ENCODE data around the gene ARHGAP27.
A peak's percentile ranks its signal among the peaks of the same experiment; 100 is the strongest.

Gene ARHGAP27

GRCh38 chr17:45440161-45440778, 7.6 kb upstream of the ARHGAP27 start:
- Histone ChIP-seq H3K27ac (ENCODE audit: low read length, poor library complexity, severe bottlenecking) (no peak overlapping the region), H3K36me3 (ENCODE audit: control insufficient read depth in 1 of 2, insufficient read depth in 2 of 2, low read depth in 1 of 2, low read length in 2 of 2) (peaks cover 44 to 60% of the 10 kb centered on the region in 2 experiments), H3K4me1 (ENCODE audit: control insufficient read depth, insufficient read depth, low read depth, low read length) (peaks cover 37% of the 10 kb centered on the region), H2AK5ac (ENCODE audit: low read length, severe bottlenecking) (peak overlapping the region; percentile 59), H2BK15ac (ENCODE audit: low read depth, poor library complexity, severe bottlenecking) (no peak overlapping the region), H3K4me2 (ENCODE audit: low read length, poor library complexity, severe bottlenecking) (peak overlapping the region; percentile 16), H3K18ac (ENCODE audit: low read depth in 1 of 2, low read length in 2 of 2) (no peak overlapping the region), H4K91ac (ENCODE audit: low read length) (no peak overlapping the region), H3K79me1 (replicated peaks; ENCODE audit: low read length, poor library complexity, severe bottlenecking) (peaks cover under 1% of the 10 kb centered on the region), H3K23ac (ENCODE audit: low read length in 2 of 2) (no peak overlapping the region), H3K9me3 (ENCODE audit: control insufficient read depth, low read length) (no peaks in the 10 kb centered on the region), H3K14ac (ENCODE audit: low read length in 2 of 2) (no peak overlapping the region), H2BK120ac (ENCODE audit: low read depth, low read length) (no peak overlapping the region), H3K4ac (ENCODE audit: low read depth in 1 of 2, low read length in 2 of 2) (no peak overlapping the region), H2BK5ac (ENCODE audit: low read depth, low read length, poor library complexity, severe bottlenecking) (no peak overlapping the region), H2BK12ac (ENCODE audit: low read length in 2 of 2) (no peak overlapping the region), H3K4me3 (ENCODE audit: insufficient read depth in 1 of 2, low read depth in 1 of 2, low read length in 2 of 2) (no peak overlapping the region), H4K8ac (ENCODE audit: low read length) (no peak overlapping the region), H2AFZ (ENCODE audit: low read depth, low read length) (no peak overlapping the region), H3K27me3 (ENCODE audit: control insufficient read depth in 1 of 2, insufficient read depth in 1 of 2, low read length in 2 of 2) (no peaks in the 10 kb centered on the region), H3K9ac (ENCODE audit: low read length) (no peak overlapping the region)
- peak; percentile 58 for DNase-seq
- WGBS, result 35% methylated on average over 10 of the region's 10 CpGs

- Histone ChIP-seq H2BK120ac (ENCODE audit: low read depth, low read length) (no peak overlapping the region), H3K23ac (ENCODE audit: low read length in 2 of 2) (no peak overlapping the region), H2AK5ac (ENCODE audit: low read length, severe bottlenecking) (no peak overlapping the region), H3K4ac (ENCODE audit: low read depth in 1 of 2, low read length in 2 of 2) (no peak overlapping the region), H3K27ac (ENCODE audit: low read length, poor library complexity, severe bottlenecking) (no peak overlapping the region), H3K4me2 (ENCODE audit: low read length, poor library complexity, severe bottlenecking) (no peak overlapping the region), H4K91ac (ENCODE audit: low read length) (no peak overlapping the region), H2BK5ac (ENCODE audit: low read depth, low read length, poor library complexity, severe bottlenecking) (no peak overlapping the region), H2BK12ac (ENCODE audit: low read length in 2 of 2) (no peak overlapping the region), H3K14ac (ENCODE audit: low read length in 2 of 2) (no peak overlapping the region), H3K36me3 (ENCODE audit: control insufficient read depth in 1 of 2, insufficient read depth in 2 of 2, low read depth in 1 of 2, low read length in 2 of 2) (peaks cover 39 to 62% of the 10 kb centered on the region in 2 experiments), H2AFZ (ENCODE audit: low read depth, low read length) (no peak overlapping the region), H3K9me3 (ENCODE audit: control insufficient read depth, low read length) (no peaks in the 10 kb centered on the region), H3K27me3 (ENCODE audit: control insufficient read depth in 1 of 2, insufficient read depth in 1 of 2, low read length in 2 of 2) (no peaks in the 10 kb centered on the region), H2BK15ac (ENCODE audit: low read depth, poor library complexity, severe bottlenecking) (no peak overlapping the region), H3K9ac (ENCODE audit: low read length) (no peak overlapping the region), H4K8ac (ENCODE audit: low read length) (no peak overlapping the region), H3K4me3 (ENCODE audit: insufficient read depth in 1 of 2, low read depth in 1 of 2, low read length in 2 of 2) (no peak overlapping the region), H3K18ac (ENCODE audit: low read depth in 1 of 2, low read length in 2 of 2) (no peak overlapping the region), H3K79me1 (replicated peaks; ENCODE audit: low read length, poor library complexity, severe bottlenecking) (no peaks in the 10 kb centered on the region), H3K4me1 (ENCODE audit: control insufficient read depth, insufficient read depth, low read depth, low read length) (peaks cover 37% of the 10 kb centered on the region)
- DNase-seq, result no peak
- 92% methylated on average over 10 of the region's 11 CpGs for WGBS
Observed at GRCh38 chr17:45438931-45439610, 6.4 kb upstream of the ARHGAP27 start.

GRCh38 chr17:45437465-45438283, 5.0 kb upstream of the ARHGAP27 start:
- no peak overlapping the region for H2BK15ac ChIP-seq (ENCODE audit: low read depth, poor library complexity, severe bottlenecking)
- WGBS, result 71% methylated on average over 26 of the region's 30 CpGs
- H3K4me2 ChIP-seq (ENCODE audit: low read length, poor library complexity, severe bottlenecking), result no peak overlapping the region

More at GRCh38 chr17:45437465-45438283, 5.0 kb upstream of the ARHGAP27 start:
- H2BK5ac ChIP-seq (ENCODE audit: low read depth, low read length, poor library complexity, severe bottlenecking), result no peak overlapping the region
- peak overlapping the region in 1 of 2 experiments; percentile 10 for H3K4ac ChIP-seq (ENCODE audit: low read depth in 1 of 2, low read length in 2 of 2)
- H3K9ac ChIP-seq (ENCODE audit: low read length), result no peak overlapping the region
- H3K27ac ChIP-seq (ENCODE audit: low read length, poor library complexity, severe bottlenecking), result no peak overlapping the region
- H2BK12ac ChIP-seq (ENCODE audit: low read length in 2 of 2), result no peak overlapping the region
- H4K91ac ChIP-seq (ENCODE audit: low read length), result peak overlapping the region; percentile 48
- H3K4me3 ChIP-seq (ENCODE audit: insufficient read depth in 1 of 2, low read depth in 1 of 2, low read length in 2 of 2), result no peak overlapping the region
- DNase-seq, result no peak
- H3K4me1 ChIP-seq (ENCODE audit: control insufficient read depth, insufficient read depth, low read depth, low read length), result peaks cover 42% of the 10 kb centered on the region
- no peak overlapping the region for H3K18ac ChIP-seq (ENCODE audit: low read depth in 1 of 2, low read length in 2 of 2)
- no peak overlapping the region for H2AFZ ChIP-seq (ENCODE audit: low read depth, low read length)
- H2BK120ac ChIP-seq (ENCODE audit: low read depth, low read length), result no peak overlapping the region
- peak overlapping the region in 1 of 2 experiments; percentile 35 for H3K14ac ChIP-seq (ENCODE audit: low read length in 2 of 2)
- H3K27me3 ChIP-seq (ENCODE audit: control insufficient read depth in 1 of 2, insufficient read depth in 1 of 2, low read length in 2 of 2), result no peaks in the 10 kb centered on the region
- H4K8ac ChIP-seq (ENCODE audit: low read length), result no peak overlapping the region
- peaks cover 38 to 62% of the 10 kb centered on the region in 2 experiments for H3K36me3 ChIP-seq (ENCODE audit: control insufficient read depth in 1 of 2, insufficient read depth in 2 of 2, low read depth in 1 of 2, low read length in 2 of 2)
- peak overlapping the region; percentile 54 for H2AK5ac ChIP-seq (ENCODE audit: low read length, severe bottlenecking)
- H3K9me3 ChIP-seq (ENCODE audit: control insufficient read depth, low read length), result no peaks in the 10 kb centered on the region
- no peaks in the 10 kb centered on the region for H3K79me1 ChIP-seq (replicated peaks; ENCODE audit: low read length, poor library complexity, severe bottlenecking)
- no peak overlapping the region for H3K23ac ChIP-seq (ENCODE audit: low read length in 2 of 2)

Data from mesenchymal stem cell (in vitro differentiated cells and primary cell).